HUES48 (cell line): ENCODE data around the gene BAHD1.

Source experiments
- H3K27ac ChIP-seq: one replicate; pipeline ENCODE4 v1.7.0; 2013; ENCODE audit warnings: low read depth, low read length, inconsistent platforms
- H3K27me3 ChIP-seq: 2 replicates; pipeline ENCODE4 v1.6.1; 2013; ENCODE audit warnings: mild to moderate bottlenecking, low read length; ENCODE audit not compliant: control insufficient read depth, insufficient read depth
- H3K36me3 ChIP-seq: 2 replicates; pipeline ENCODE4 v1.6.1; 2013; ENCODE audit warnings: low read length; ENCODE audit not compliant: control insufficient read depth, insufficient read depth
- H3K4me1 ChIP-seq: 2 replicates; pipeline ENCODE4 v1.6.1; 2013; ENCODE audit warnings: mild to moderate bottlenecking, low read length; ENCODE audit not compliant: control insufficient read depth, insufficient read depth
- H3K4me3 ChIP-seq: 2 replicates; pipeline ENCODE4 v1.5.1; 2013; ENCODE audit warnings: mild to moderate bottlenecking, low read depth, low read length
- H3K9ac ChIP-seq: 2 replicates; pipeline ENCODE4 v1.6.1; 2013; ENCODE audit warnings: mild to moderate bottlenecking, low read depth, low read length, moderate library complexity
- H3K9me3 ChIP-seq: 2 replicates; pipeline ENCODE4 v1.6.1; 2013; ENCODE audit warnings: low read length; ENCODE audit not compliant: control insufficient read depth, insufficient read depth

BAHD1 gene

DNA sequence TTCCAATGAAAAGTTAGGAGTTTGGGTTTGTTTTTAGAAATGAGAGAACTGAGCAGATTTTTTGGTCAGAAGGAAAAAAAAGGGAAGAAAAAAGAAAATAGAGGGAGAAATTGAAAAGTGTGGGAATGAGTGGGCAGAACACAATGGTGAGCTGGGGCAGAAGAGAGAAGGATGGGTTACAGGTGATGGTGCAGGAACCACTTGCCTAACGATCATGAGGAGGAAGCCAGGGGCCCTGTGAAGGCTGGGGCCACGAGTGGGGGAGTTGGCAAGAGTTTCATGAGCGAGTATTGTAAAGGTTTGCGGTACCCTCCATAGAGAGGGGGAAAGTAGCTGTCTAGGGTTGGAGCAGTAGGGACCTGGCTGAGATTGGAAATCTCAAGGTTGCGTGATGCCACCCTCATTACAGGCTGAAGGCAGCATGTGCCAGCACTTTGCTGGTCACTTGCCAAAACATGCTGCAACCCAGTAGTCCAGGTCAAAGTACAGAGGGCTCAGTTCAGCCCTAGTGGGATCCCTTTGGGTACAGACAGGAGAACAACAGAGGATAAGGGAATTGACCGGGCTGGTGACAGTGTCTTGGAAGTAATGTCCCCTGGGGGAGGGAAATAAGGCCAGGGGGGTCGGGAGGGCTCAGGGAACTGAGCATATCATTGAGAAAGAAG is 28.5 kb upstream of the BAHD1 start:
- no peaks in the 10 kb centered on the region for H3K27me3 ChIP-seq
- H3K36me3 ChIP-seq = peaks cover 95% of the 10 kb centered on the region
- no peak overlapping the region for H3K9ac ChIP-seq
- no peaks in the 10 kb centered on the region for H3K4me1 ChIP-seq
- H3K4me3 ChIP-seq = no peak overlapping the region
- no peaks in the 10 kb centered on the region for H3K9me3 ChIP-seq
- H3K27ac ChIP-seq = no peak overlapping the region

DNA sequence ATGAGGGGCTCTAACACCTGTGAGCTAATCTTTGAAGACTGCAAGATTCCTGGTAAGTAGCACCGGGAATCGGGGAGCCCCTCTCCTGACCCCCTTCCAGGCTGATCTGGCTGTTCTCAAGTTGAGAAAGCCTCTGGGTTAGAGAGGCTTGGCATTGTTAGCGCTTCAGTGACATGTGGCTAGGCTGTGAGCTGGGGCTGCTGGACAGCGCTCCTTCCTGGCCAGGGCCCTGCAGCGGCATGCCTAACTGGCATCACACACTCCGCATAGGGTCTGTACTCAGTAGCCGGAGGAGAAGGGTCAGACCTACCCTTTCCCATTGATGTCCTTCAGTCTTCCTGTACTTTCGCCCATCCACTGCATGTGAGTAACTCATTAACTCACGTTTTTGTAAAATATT is 27.7 kb upstream of the BAHD1 start:
- H3K4me1 ChIP-seq = no peaks in the 10 kb centered on the region
- H3K27ac ChIP-seq = no peak overlapping the region
- no peak overlapping the region for H3K4me3 ChIP-seq
- no peaks in the 10 kb centered on the region for H3K9me3 ChIP-seq
- no peaks in the 10 kb centered on the region for H3K27me3 ChIP-seq
- no peak overlapping the region for H3K9ac ChIP-seq
- peaks cover 95% of the 10 kb centered on the region for H3K36me3 ChIP-seq

DNA sequence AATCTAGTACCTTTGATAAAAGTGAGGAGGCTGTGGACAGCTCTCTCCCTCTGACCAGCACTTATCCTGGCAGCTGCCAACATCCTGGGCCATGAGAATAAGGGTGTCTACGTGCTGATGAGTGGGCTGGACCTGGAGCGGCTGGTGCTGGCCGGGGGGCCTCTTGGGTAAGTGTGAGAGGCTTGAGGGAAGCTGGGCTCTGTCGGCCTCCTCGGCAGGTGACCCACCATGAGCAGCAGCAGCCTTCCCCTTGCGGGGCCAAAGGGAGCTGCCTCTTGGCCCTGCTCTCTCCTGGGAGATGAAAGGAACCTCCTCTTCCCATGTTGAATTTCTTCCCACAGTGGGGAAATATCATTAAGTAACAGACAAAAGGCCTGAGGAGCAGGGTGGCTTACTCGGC is 25.9 kb upstream of the BAHD1 start:
- Histone ChIP-seq H3K27ac (no peak overlapping the region), H3K36me3 (peaks cover 90% of the 10 kb centered on the region), H3K4me3 (no peak overlapping the region), H3K9ac (no peak overlapping the region), H3K9me3 (no peaks in the 10 kb centered on the region), H3K27me3 (no peaks in the 10 kb centered on the region), H3K4me1 (no peaks in the 10 kb centered on the region)

DNA sequence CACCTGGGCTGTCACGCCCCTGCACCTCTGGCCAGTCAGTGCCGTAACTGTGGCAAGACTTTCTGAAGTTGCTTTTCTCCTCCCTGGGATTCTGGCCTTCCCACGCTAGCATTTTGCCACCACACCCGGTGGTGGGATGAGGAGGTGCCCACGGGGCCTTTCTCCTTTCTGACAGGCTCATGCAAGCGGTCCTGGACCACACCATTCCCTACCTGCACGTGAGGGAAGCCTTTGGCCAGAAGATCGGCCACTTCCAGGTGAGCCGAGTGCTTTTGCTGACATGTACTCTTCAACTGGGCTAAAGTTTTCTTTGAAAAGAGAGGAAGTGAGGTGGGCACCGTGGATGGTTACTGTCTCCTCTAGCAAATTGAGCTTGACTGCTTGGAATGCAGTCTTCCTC is 25.5 kb upstream of the BAHD1 start:
- Histone ChIP-seq H3K27me3 (no peaks in the 10 kb centered on the region), H3K27ac (no peak overlapping the region), H3K4me1 (no peaks in the 10 kb centered on the region), H3K4me3 (no peak overlapping the region), H3K36me3 (peaks cover 86% of the 10 kb centered on the region), H3K9ac (no peak overlapping the region), H3K9me3 (no peaks in the 10 kb centered on the region)

DNA sequence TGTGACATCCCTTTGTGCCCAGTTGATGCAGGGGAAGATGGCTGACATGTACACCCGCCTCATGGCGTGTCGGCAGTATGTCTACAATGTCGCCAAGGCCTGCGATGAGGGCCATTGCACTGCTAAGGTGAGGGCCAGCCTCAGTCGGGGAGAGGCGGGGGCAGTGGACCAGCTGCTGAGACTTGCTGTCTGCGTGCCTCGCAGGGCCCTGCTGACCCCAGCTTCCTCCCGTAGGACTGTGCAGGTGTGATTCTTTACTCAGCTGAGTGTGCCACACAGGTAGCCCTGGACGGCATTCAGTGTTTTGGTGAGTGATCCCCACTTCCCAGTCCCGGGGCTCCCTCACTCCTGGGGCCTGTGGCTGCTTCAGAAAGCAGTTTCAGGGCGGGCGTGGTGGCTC is 24.7 kb upstream of the BAHD1 start:
- Histone ChIP-seq H3K27ac (no peak overlapping the region), H3K36me3 (peaks cover 77% of the 10 kb centered on the region), H3K4me1 (no peaks in the 10 kb centered on the region), H3K9ac (no peak overlapping the region), H3K4me3 (no peak overlapping the region), H3K9me3 (no peaks in the 10 kb centered on the region), H3K27me3 (peaks cover under 1% of the 10 kb centered on the region; the same call in 1 of the 2 replicates)

DNA sequence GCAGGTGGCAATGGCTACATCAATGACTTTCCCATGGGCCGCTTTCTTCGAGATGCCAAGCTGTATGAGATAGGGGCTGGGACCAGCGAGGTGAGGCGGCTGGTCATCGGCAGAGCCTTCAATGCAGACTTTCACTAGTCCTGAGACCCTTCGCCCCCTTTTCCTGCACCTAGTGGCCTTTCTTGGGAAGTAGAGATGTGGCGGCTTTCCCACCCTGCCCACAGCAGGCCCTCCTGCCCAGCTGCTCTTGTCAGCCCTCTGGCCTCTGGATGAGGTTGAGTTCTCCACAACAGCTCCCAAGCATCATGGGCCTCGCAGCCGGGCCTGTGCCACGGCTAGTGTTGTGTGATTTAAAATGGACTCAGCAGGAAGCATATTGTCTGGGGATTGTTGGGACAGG is 22.6 kb upstream of the BAHD1 start:
- Histone ChIP-seq H3K9ac (no peak overlapping the region), H3K36me3 (peaks cover 57% of the 10 kb centered on the region), H3K9me3 (no peaks in the 10 kb centered on the region), H3K27me3 (peaks cover 8% of the 10 kb centered on the region; the same call in 1 of the 2 replicates), H3K4me3 (no peak overlapping the region), H3K27ac (no peak overlapping the region), H3K4me1 (peaks cover 7% of the 10 kb centered on the region)

DNA sequence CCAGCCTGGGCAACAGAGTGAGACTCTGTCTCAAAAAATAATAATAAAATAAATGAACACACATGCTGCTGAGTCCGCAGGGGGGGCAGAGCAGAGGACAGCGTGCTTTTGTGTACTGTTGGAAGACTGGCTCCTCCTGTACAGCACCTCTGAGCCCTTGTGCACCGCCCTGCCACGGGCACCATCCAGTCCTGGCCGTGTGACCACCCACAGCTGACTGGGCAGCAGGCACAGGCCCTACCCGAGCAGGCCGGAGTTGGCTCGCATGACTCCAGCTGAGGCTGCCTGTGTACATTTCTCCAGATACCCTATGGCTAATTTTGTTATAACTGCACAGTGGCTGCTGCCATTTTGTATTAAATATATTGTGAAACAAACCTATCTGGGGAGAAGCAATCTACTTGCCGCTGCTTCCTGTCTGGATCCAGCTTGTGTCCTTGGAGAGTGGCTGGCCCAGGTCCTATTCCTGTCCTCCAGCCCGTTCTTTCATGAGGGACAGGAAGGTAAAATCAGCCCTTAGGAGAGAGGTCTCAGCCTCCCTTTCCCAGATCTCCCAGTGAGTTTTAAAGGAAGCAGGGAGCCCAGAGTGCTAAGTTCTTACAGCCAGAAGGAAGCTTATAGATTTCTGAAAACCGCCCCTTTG is 20.6 kb upstream of the BAHD1 start:
- peaks cover 8% of the 10 kb centered on the region; the same call in 1 of the 2 replicates for H3K27me3 ChIP-seq
- H3K4me1 ChIP-seq = peaks cover 7% of the 10 kb centered on the region
- H3K36me3 ChIP-seq = peaks cover 36% of the 10 kb centered on the region
- no peak overlapping the region for H3K9ac ChIP-seq
- no peaks in the 10 kb centered on the region for H3K9me3 ChIP-seq
- H3K27ac ChIP-seq = no peak overlapping the region
- H3K4me3 ChIP-seq = no peak overlapping the region

DNA sequence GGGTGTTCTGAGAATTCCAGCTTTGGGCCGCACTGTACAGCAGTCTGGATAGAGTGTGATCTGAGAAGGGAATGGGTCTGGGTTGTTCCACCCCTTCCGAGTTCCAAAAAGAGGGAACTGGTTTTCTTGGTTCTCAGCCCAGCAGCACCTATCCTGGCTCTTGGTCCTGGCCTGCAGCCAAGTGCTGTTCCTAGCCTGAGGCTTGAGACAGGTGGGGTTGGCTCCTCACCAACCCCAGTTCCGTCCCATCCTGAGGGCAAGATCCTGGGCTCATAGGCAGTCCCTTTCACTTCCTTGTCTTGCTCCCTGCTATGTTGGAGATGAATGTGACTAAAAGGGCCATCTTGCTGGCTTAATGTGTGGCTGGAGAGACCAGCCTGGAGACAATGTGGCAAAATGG is 20.0 kb upstream of the BAHD1 start:
- Histone ChIP-seq H3K36me3 (peaks cover 30% of the 10 kb centered on the region), H3K9me3 (no peaks in the 10 kb centered on the region), H3K27ac (no peak overlapping the region), H3K4me1 (peaks cover 7% of the 10 kb centered on the region), H3K4me3 (no peak overlapping the region), H3K27me3 (peaks cover 8% of the 10 kb centered on the region; the same call in 1 of the 2 replicates), H3K9ac (no peak overlapping the region)

DNA sequence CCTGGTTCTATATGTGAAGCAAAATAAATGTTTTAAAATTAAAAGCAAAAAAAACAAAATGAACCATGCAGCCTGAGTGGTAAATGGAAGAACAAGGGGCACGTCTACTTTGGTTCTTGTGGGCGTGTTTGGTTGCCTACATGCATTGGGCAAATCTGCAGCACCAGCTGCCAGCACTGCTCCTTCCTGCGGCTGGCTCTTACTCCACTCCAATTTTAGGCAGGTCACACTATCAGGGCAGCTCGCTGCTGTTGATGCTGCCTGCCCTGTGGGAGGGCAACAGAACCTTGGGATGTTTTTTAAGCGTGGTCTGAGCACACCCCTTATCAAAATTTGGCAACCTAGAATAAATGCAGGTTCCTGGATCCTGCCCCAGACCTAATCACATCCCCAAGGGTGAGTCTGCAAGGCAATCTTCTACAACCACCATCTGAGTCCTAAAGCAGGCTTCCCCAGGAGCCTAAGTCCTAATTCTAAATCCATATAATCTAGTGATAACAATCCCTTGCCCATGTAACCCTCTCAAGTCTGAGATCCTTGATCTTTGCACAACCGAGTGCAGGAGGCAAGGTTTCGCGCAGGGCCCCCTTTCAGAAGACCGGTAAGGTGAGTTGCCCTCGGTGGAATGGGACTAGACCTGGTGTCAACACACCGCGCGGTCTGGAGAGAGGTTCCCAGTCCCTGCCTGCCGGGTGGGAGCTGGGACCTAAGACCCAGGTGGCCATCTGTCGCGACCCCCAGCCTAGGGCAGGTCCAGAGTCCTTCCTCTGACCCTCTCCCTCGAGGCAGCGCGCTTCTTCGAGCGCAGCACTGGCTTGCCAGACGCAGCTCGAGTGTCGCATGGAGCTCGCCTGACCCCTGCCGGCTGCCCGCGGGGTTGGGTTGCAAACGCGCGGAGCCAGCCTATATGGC is 19.3 kb upstream of the BAHD1 start:
- Histone ChIP-seq H3K9ac (no peak overlapping the region; the same call in 1 of the 2 replicates), H3K27me3 (peaks cover 8% of the 10 kb centered on the region; the same call in 1 of the 2 replicates), H3K27ac (no peak overlapping the region), H3K4me1 (peaks cover 7% of the 10 kb centered on the region), H3K9me3 (no peaks in the 10 kb centered on the region), H3K36me3 (peaks cover 23% of the 10 kb centered on the region), H3K4me3 (peak overlapping the region; percentile 52; the same call in 1 of the 2 replicates)

DNA sequence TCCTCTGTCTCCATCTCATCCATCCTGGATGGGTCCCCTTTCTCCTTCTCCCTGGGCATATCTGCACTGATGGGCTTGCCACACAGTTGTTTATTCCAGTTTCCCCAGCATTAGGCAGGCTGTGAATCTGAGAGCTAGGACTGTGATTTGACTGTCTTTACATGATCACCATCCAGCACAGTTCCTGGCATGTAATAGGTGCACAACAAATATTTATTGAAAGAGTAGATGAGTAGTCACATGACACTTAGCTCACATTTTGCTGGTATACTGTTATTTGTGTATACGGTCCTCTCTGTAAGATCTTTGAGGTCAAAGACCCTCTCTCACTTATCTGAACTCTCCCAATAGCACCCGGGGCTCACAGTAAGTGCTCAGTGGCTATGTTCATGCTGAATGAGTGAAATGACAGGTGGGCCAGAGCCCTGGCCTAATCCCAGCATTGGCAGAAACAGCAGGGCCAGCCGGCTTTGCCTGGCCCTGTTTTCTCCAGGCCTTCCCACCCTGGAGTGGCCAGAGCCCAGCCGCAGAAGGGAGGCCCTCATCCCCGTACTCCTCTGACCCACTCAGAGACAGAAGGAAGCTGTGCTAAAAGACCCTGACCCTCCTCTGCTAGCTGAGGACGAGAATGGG is 16.2 kb upstream of the BAHD1 start:
- peaks cover 8% of the 10 kb centered on the region; the same call in 1 of the 2 replicates for H3K27me3 ChIP-seq
- no peaks in the 10 kb centered on the region for H3K36me3 ChIP-seq
- H3K9ac ChIP-seq = no peak overlapping the region
- H3K4me1 ChIP-seq = peaks cover 14% of the 10 kb centered on the region
- no peak overlapping the region for H3K27ac ChIP-seq
- no peak overlapping the region for H3K4me3 ChIP-seq
- H3K9me3 ChIP-seq = no peaks in the 10 kb centered on the region
